ENCODE data around the gene SRPX. TPM values are rescaled to one million over a fixed set of nuclear protein-coding genes. Genes with fewer than 3 reads are reported as not detected.

The SRPX gene
- total RNA-seq, 1 experiment from 2014 or later, result 0.23 TPM

GRCh38 chrX:38127961-38128360 lies 92.7 kb downstream of the SRPX start:
- no peaks in the 10 kb centered on the region for H3K9me3 ChIP-seq (ENCODE audit: control insufficient read depth, insufficient read depth, low read depth, low read length)
- ATAC-seq (no peak), DNase-seq (ENCODE audit: low read depth, low spot score) (no peak)
- ChIA-PET CTCF (no interaction called here), POLR2A (no interaction called here)
- TF ChIP-seq SIN3A (IDR thresholded peaks at IDR 0.05; ENCODE audit: borderline replicate concordance, insufficient read depth, low read depth, low read length) (no peak), TCF7L2 (IDR thresholded peaks at IDR 0.05; ENCODE audit: low read depth, low read length) (no peak), REST (IDR thresholded peaks at IDR 0.05; ENCODE audit: insufficient read depth in 1 of 2, low read depth in 2 of 2, low read length in 1 of 2) (no peak)
- H3K36me3 ChIP-seq (ENCODE audit: control insufficient read depth, insufficient read depth, low read length), result no peaks in the 10 kb centered on the region
- H3K4me3 ChIP-seq (ENCODE audit: low read depth in 2 of 2, low read length in 2 of 2), result no peak overlapping the region
- H3K27me3 ChIP-seq (ENCODE audit: control insufficient read depth, insufficient read depth, low read length), result no peaks in the 10 kb centered on the region
- no peak overlapping the region for H3K27ac ChIP-seq (ENCODE audit: low read length)
- BruUV-seq (replicated peaks), result no TSS peak
- H3K4me1 ChIP-seq (ENCODE audit: control insufficient read depth, insufficient read depth, low read length), result no peaks in the 10 kb centered on the region
- intact Hi-C loops (cut with micrococcal nuclease; ENCODE audit: unreplicated experiment) (no loop called here), in situ Hi-C loops (cut with HindIII; ENCODE audit: low pct_unique_long_range_greater_than_20kb, low sequenced_read_pairs) (no loop called here)

GRCh38 chrX:38126179-38126578 lies 94.5 kb downstream of the SRPX start:
- BruUV-seq (replicated peaks), result no TSS peak
- no peak overlapping the region for H3K4me3 ChIP-seq (ENCODE audit: low read depth in 2 of 2, low read length in 2 of 2)
- TF ChIP-seq TCF7L2 (IDR thresholded peaks at IDR 0.05; ENCODE audit: low read depth, low read length) (no peak), CTCF (IDR thresholded peaks at IDR 0.05) (no peak), POLR2AphosphoS5 (IDR thresholded peaks at IDR 0.05; ENCODE audit: low read depth, low read length) (no peak), REST (IDR thresholded peaks at IDR 0.05; ENCODE audit: insufficient read depth in 1 of 2, low read depth in 2 of 2, low read length in 1 of 2) (no peak), SIN3A (IDR thresholded peaks at IDR 0.05; ENCODE audit: borderline replicate concordance, insufficient read depth, low read depth, low read length) (no peak)
- H3K27me3 ChIP-seq (ENCODE audit: control insufficient read depth, insufficient read depth, low read length), result no peaks in the 10 kb centered on the region
- H3K4me1 ChIP-seq (ENCODE audit: control insufficient read depth, insufficient read depth, low read length), result no peaks in the 10 kb centered on the region
- no peaks in the 10 kb centered on the region for H3K9me3 ChIP-seq (ENCODE audit: control insufficient read depth, insufficient read depth, low read depth, low read length)
- in situ Hi-C loops (cut with HindIII; ENCODE audit: low pct_unique_long_range_greater_than_20kb, low sequenced_read_pairs) (no loop called here), intact Hi-C loops (cut with micrococcal nuclease; ENCODE audit: unreplicated experiment) (no loop called here)
- no peak overlapping the region for H3K27ac ChIP-seq (ENCODE audit: low read length)
- POLR2A ChIA-PET, result no interaction called here
- ATAC-seq, result no peak
- CTCF ChIA-PET, result no interaction called here
- no peaks in the 10 kb centered on the region for H3K36me3 ChIP-seq (ENCODE audit: control insufficient read depth, insufficient read depth, low read length)
- no peak for DNase-seq (ENCODE audit: low read depth, low spot score)
